Mammary epithelial cell (primary cell): Measurements from ENCODE around the gene QRFP.

Source experiments
- CTCF ChIP-seq, 2 donors: IDR thresholded peaks in 1 of 2; conservative IDR thresholded peaks in 1 of 2; 2 replicates each; pipeline ENCODE4 v1.5.1; 2011 to 2012; ENCODE audit warnings: inconsistent platforms in 2 of 2, low read length in 2 of 2, mild to moderate bottlenecking in 2 of 2, control low read depth in 1 of 2, low read depth in 1 of 2; ENCODE audit not compliant: insufficient read depth in 1 of 2; ENCODE audit errors: extremely low read depth in 1 of 2
- EZH2 ChIP-seq: IDR thresholded peaks from 2 replicates; pipeline ENCODE4 v1.6.1; 2012; ENCODE audit warnings: low read length, inconsistent platforms, borderline replicate concordance

GRCh38 chr9:130896233-130897014 is at the start of gene QRFP:
- no peak for TF ChIP-seq CTCF (conservative IDR thresholded peaks at IDR 0.05 in 1 of 2, IDR thresholded peaks at IDR 0.05 in 1 of 2; ENCODE audit: extremely low read depth in 1 of 2, insufficient read depth in 1 of 2, low read depth in 1 of 2, low read length in 2 of 2)
- no peak for TF ChIP-seq EZH2
